Caco-2 (cell line): ENCODE measurements around the gene CFAP221. TPM values are rescaled to one million over a fixed set of nuclear protein-coding genes. Genes with fewer than 3 reads are reported as not detected.

Experiments
- BruUV-seq: library from RNA; stranded (reverse); fragments of 400-500 nt; replicated peaks from 2 replicates; lab custom pipeline; 2021; lab: Mats Ljungman, UMichigan
- CTCF ChIA-PET: fragments of 300-600 bp; sonication (Branson Sonifier 250); formaldehyde crosslinking; loops from one replicate; lab custom pipeline; 2022; ENCODE audit warnings: antibody characterized with exemption; lab: Charles Lee
- POLR2A ChIA-PET: fragments of 300-600 bp; sonication (Branson Sonifier 250); formaldehyde crosslinking; loops from one replicate; lab custom pipeline; 2022; ENCODE audit warnings: antibody characterized with exemption; lab: Charles Lee
- DNase-seq, 2 experiments: peaks; one replicate each; pipeline versions ENCODE4 v3.0.0 to v3.0.0-alpha.2; 2020 to 2022
- H3K27me3 ChIP-seq: replicated peaks from 2 replicates; pipeline ENCODE4 v1.6.0; 2011; ENCODE audit warnings: low read length; ENCODE audit not compliant: control insufficient read depth, insufficient read depth
- H3K36me3 ChIP-seq: 2 replicates; pipeline ENCODE4 v1.5.1; 2011; ENCODE audit warnings: low read length; ENCODE audit not compliant: control insufficient read depth, insufficient read depth
- H3K4me1 ChIP-seq: fragments of 250-450 bp; sonication (Bioruptor Pico); 2 replicates; pipeline ENCODE4 v1.5.1; 2020; ENCODE audit warnings: mild to moderate bottlenecking
- H3K4me3 ChIP-seq: 2 replicates; pipeline ENCODE4 v1.5.1; 2011; ENCODE audit warnings: low read depth, mild to moderate bottlenecking, control low read depth, low read length
- H3K9me3 ChIP-seq: fragments of 250-450 bp; sonication (Bioruptor Pico); 2 replicates; pipeline ENCODE4 v1.5.1; 2020; ENCODE audit warnings: mild to moderate bottlenecking, moderate library complexity
- H3K27ac Mint-ChIP-seq: one replicate; pipeline ENCODE4 v1.8.0; 2022; ENCODE audit warnings: mixed read lengths; ENCODE audit not compliant: unreplicated experiment
- H3K27me3 Mint-ChIP-seq: one replicate; pipeline ENCODE4 v1.8.0; 2022; ENCODE audit warnings: mixed read lengths; ENCODE audit not compliant: insufficient read depth, unreplicated experiment
- H3K36me3 Mint-ChIP-seq: one replicate; pipeline ENCODE4 v1.8.0; 2022; ENCODE audit warnings: mild to moderate bottlenecking, mixed read lengths; ENCODE audit not compliant: insufficient read depth, unreplicated experiment
- H3K4me1 Mint-ChIP-seq: one replicate; pipeline ENCODE4 v1.8.0; 2022; ENCODE audit warnings: low read depth, mixed read lengths; ENCODE audit not compliant: unreplicated experiment
- H3K4me3 Mint-ChIP-seq: one replicate; pipeline ENCODE4 v1.8.0; 2022; ENCODE audit warnings: mild to moderate bottlenecking, moderate library complexity, mixed read lengths; ENCODE audit not compliant: unreplicated experiment
- H3K9me3 Mint-ChIP-seq: one replicate; pipeline ENCODE4 v1.8.0; 2022; ENCODE audit warnings: mixed read lengths; ENCODE audit not compliant: unreplicated experiment
- CTCF ChIP-seq, 2 experiments: fragments of 200-600 bp in 1 of 2; IDR thresholded peaks; 1 replicate in 1 of 2; 2 replicates in 1 of 2; pipeline versions ENCODE4 v1.5.1 to v1.8.0; 2011 to 2022; ENCODE audit warnings: antibody characterized with exemption in 1 of 2, control low read depth in 1 of 2, inconsistent platforms in 1 of 2, low read depth in 1 of 2, low read length in 1 of 2, mild to moderate bottlenecking in 1 of 2, moderate library complexity in 1 of 2; ENCODE audit not compliant: insufficient read depth in 1 of 2, severe bottlenecking in 1 of 2, unreplicated experiment in 1 of 2
- intact Hi-C: fragments of 100-400 bp; cut with micrococcal nuclease; formaldehyde crosslinking; loops from one replicate; pipeline ENCODE4 v1.10.0; 2022; ENCODE audit not compliant: unreplicated experiment
- total RNA-seq: library from RNA; stranded (reverse); gene quantifications from 2 replicates; pipeline ENCODE4 v1.2.3, GENCODE V29; 2022

Gene CFAP221
- total RNA-seq, 1 experiment from 2014 or later, result not detected

DNA sequence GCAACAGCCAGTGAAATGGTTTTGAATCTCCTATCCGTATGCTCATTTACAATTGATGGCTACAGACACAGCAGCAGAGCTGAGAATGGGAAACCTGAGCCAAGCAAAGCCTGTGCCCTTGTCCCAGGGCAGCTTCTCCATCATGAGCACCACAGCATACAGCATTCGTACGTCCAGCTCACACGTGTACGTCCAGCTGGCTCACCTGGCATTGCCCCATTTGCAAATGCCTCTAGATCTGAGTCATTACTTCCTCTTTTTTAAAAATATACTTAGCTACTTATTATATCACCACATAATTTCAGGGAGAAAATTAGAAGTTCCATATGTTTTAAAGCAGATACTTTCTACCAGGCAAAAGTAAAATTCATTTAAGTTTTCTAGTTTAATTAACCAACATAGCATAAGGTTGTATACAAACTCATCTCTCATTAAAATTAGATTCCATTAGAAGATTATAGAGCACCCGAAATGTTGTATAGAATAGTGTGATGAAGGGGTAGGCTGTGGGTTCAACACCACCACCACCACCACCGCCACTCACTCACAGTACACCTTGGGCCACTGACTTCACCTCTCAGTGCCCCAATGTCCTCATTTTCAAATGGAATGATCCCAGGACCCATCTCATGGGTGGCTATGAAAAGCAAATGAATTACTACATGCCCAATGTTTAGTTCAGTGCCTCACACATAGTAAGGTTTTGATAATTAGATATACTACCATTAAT lies 103.4 kb downstream of the CFAP221 start:
- intact Hi-C loops, result no loop called here
- DNase-seq, result no peak
- Histone ChIP-seq H3K4me3 (no peak overlapping the region), H3K27me3 (peaks cover 1% of the 10 kb centered on the region; the same call in 1 of the 2 replicates), H3K36me3 (no peaks in the 10 kb centered on the region), H3K9me3 (0 out of 2 replicates have a peak, but pooled peaks cover 3% of the 10 kb centered on the region), H3K4me1 (no peaks in the 10 kb centered on the region)
- ChIA-PET CTCF (no interaction called here), POLR2A (no interaction called here)
- H3K36me3 Mint-ChIP-seq, result no peaks in the 10 kb centered on the region
- no peak overlapping the region for H3K27ac Mint-ChIP-seq
- H3K9me3 Mint-ChIP-seq, result no peaks in the 10 kb centered on the region
- H3K4me1 Mint-ChIP-seq, result no peaks in the 10 kb centered on the region
- TF ChIP-seq CTCF (IDR thresholded peaks at IDR 0.05; ENCODE audit: insufficient read depth in 1 of 2, low read depth in 1 of 2, low read length in 1 of 2, severe bottlenecking in 1 of 2, unreplicated experiment in 1 of 2), result no peak
- no peak overlapping the region for H3K4me3 Mint-ChIP-seq
- BruUV-seq, result no TSS peak
- H3K27me3 Mint-ChIP-seq, result peaks cover 13% of the 10 kb centered on the region

DNA sequence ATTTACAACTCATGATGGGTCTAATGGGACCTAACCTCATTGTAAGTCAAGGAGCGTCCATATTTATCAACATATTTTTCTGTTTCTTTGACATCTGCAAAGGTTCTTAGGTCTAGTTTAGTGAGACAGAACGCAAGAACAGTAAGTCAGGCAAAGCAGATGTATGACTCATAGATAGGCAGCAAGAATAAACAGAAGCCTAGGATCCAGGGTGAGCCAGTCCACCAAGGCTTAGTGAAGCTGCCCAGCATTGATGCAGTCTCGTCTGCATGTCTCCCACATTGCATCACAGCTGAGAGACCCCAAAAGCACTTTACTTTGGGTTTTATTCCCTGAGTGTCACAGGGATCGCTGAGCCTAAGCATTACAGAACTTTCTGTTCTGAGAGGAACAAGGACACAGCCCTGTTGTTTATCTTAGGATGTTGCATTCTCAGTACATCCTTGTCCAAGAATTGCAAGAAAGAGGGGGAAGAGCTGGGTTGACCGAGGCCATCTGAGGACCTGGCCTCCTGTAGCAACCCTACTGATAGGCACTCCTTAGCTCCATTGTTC lies 105.2 kb downstream of the CFAP221 start:
- no peaks in the 10 kb centered on the region for H3K36me3 Mint-ChIP-seq
- no peaks in the 10 kb centered on the region for H3K4me1 Mint-ChIP-seq
- CTCF ChIA-PET, result no interaction called here
- intact Hi-C loops, result no loop called here
- no peak for TF ChIP-seq CTCF (IDR thresholded peaks at IDR 0.05; ENCODE audit: insufficient read depth in 1 of 2, low read depth in 1 of 2, low read length in 1 of 2, severe bottlenecking in 1 of 2, unreplicated experiment in 1 of 2)
- no peak overlapping the region for H3K4me3 ChIP-seq
- H3K4me1 ChIP-seq, result no peaks in the 10 kb centered on the region
- no peak overlapping the region for H3K27ac Mint-ChIP-seq
- H3K27me3 ChIP-seq, result peaks cover 1% of the 10 kb centered on the region; the same call in 1 of the 2 replicates
- no peaks in the 10 kb centered on the region for H3K9me3 Mint-ChIP-seq
- POLR2A ChIA-PET, result no interaction called here
- DNase-seq, result no peak
- no peak overlapping the region for H3K4me3 Mint-ChIP-seq
- H3K36me3 ChIP-seq, result no peaks in the 10 kb centered on the region
- no TSS peak for BruUV-seq
- H3K9me3 ChIP-seq, result 0 out of 2 replicates have a peak, but pooled peaks cover 3% of the 10 kb centered on the region
- peaks cover 13% of the 10 kb centered on the region for H3K27me3 Mint-ChIP-seq

GRCh38 chr2:119650206-119650605 lies 106.0 kb downstream of the CFAP221 start:
- no peaks in the 10 kb centered on the region for H3K4me1 Mint-ChIP-seq
- no peak overlapping the region for H3K4me3 Mint-ChIP-seq
- Histone ChIP-seq H3K36me3 (no peaks in the 10 kb centered on the region), H3K9me3 (0 out of 2 replicates have a peak, but pooled peaks cover 3% of the 10 kb centered on the region), H3K27me3 (peaks cover 1% of the 10 kb centered on the region; the same call in 1 of the 2 replicates), H3K4me3 (no peak overlapping the region), H3K4me1 (no peaks in the 10 kb centered on the region)
- intact Hi-C loops, result no loop called here
- BruUV-seq, result no TSS peak
- ChIA-PET CTCF (no interaction called here), POLR2A (no interaction called here)
- no peak for TF ChIP-seq CTCF (IDR thresholded peaks at IDR 0.05; ENCODE audit: insufficient read depth in 1 of 2, low read depth in 1 of 2, low read length in 1 of 2, severe bottlenecking in 1 of 2, unreplicated experiment in 1 of 2)
- no peaks in the 10 kb centered on the region for H3K36me3 Mint-ChIP-seq
- peaks cover 16% of the 10 kb centered on the region for H3K27me3 Mint-ChIP-seq
- no peak overlapping the region for H3K27ac Mint-ChIP-seq
- no peaks in the 10 kb centered on the region for H3K9me3 Mint-ChIP-seq
- DNase-seq, result no peak
